Urinary bladder (tissue), 4 donors: ENCODE measurements around the gene EMILIN3. TPM values are rescaled to one million over a fixed set of nuclear protein-coding genes. Genes with fewer than 3 reads are reported as not detected.

ENCODE experiments used
- DNase-seq: peaks from one replicate; pipeline ENCODE4 v3.0.0-alpha.2; 2015; ENCODE audit errors: extremely low spot score
- H3K27ac ChIP-seq: one replicate; pipeline ENCODE4 v1.5.1; 2013; ENCODE audit warnings: low read depth, mild to moderate bottlenecking, moderate library complexity
- H3K36me3 ChIP-seq: one replicate; pipeline ENCODE4 v1.6.1; 2013; ENCODE audit warnings: mild to moderate bottlenecking, moderate library complexity; ENCODE audit not compliant: insufficient read depth
- H3K4me1 ChIP-seq: one replicate; pipeline ENCODE4 v1.6.1; 2013; ENCODE audit warnings: mild to moderate bottlenecking, moderate library complexity; ENCODE audit not compliant: insufficient read depth
- H3K4me3 ChIP-seq: one replicate; pipeline ENCODE4 v1.5.1; 2013; ENCODE audit warnings: low read depth, low read length
- WGBS: extraction: QIAGEN DNeasy Blood & Tissue Kit; methylation state at CpG from one replicate; pipeline ENCODE4 v1.1.7; 2013; 5-methylcytosine and 5-hydroxymethylcytosine counted together
- polyA plus RNA-seq: library from polyadenylated mRNA; stranded (reverse); fragments of 200-250 nt; gene quantifications from one replicate; pipeline ENCODE4 v1.2.3, GENCODE V29; 2013
- total RNA-seq: library from RNA; depleted of rRNA; stranded (reverse); fragments of >200 nt; gene quantifications from one replicate; pipeline ENCODE4 v1.2.3, GENCODE V29; 2014
- donor health status: healthy with polysubstance abuse.
- donor health status: healthy.

EMILIN3 gene
- total and polyA plus RNA-seq, 2 donors, result 2.1 to 4.1 TPM

- DNase-seq, result no peak
- H3K27ac ChIP-seq, result no peak overlapping the region
- no peaks in the 10 kb centered on the region for H3K4me1 ChIP-seq
- no peak overlapping the region for H3K4me3 ChIP-seq
- H3K36me3 ChIP-seq, result no peaks in the 10 kb centered on the region
- 70% methylated on average over 12 of the region's 12 CpGs for WGBS
These were observed 14.1 kb upstream of the EMILIN3 start for GRCh38 chr20:41380551-41381193.

- H3K4me3 ChIP-seq, result no peak overlapping the region
- DNase-seq, result no peak
- H3K27ac ChIP-seq, result no peak overlapping the region
- H3K4me1 ChIP-seq, result no peaks in the 10 kb centered on the region
- no peaks in the 10 kb centered on the region for H3K36me3 ChIP-seq
- WGBS, result 85% methylated on average over 2 of the region's 2 CpGs
These were observed 12.9 kb upstream of the EMILIN3 start for GRCh38 chr20:41379551-41379950.

- no peak for DNase-seq
- Histone ChIP-seq H3K4me1 (no peaks in the 10 kb centered on the region), H3K27ac (no peak overlapping the region), H3K36me3 (no peaks in the 10 kb centered on the region), H3K4me3 (no peak overlapping the region)
- WGBS, result 62% methylated on average over 6 of the region's 6 CpGs
These were observed 10.7 kb upstream of the EMILIN3 start for GRCh38 chr20:41377275-41377674.

- no peak for DNase-seq
- 96% methylated on average over 5 of the region's 5 CpGs for WGBS
- Histone ChIP-seq H3K4me1 (no peaks in the 10 kb centered on the region), H3K36me3 (no peaks in the 10 kb centered on the region), H3K4me3 (no peak overlapping the region), H3K27ac (no peak overlapping the region)
These were observed 9.7 kb upstream of the EMILIN3 start for GRCh38 chr20:41376349-41376748.

- 79% methylated on average over 9 of the region's 9 CpGs for WGBS
- H3K27ac ChIP-seq, result no peak overlapping the region
- no peaks in the 10 kb centered on the region for H3K36me3 ChIP-seq
- H3K4me3 ChIP-seq, result no peak overlapping the region
- H3K4me1 ChIP-seq, result no peaks in the 10 kb centered on the region
- no peak for DNase-seq
These were observed 9.2 kb upstream of the EMILIN3 start for GRCh38 chr20:41375846-41376245.

GRCh38 chr20:41373931-41374920 lies 7.6 kb upstream of the EMILIN3 start:
- no peaks in the 10 kb centered on the region for H3K36me3 ChIP-seq
- WGBS, result 83% methylated on average over 9 of the region's 9 CpGs
- H3K4me1 ChIP-seq, result no peaks in the 10 kb centered on the region
- DNase-seq, result no peak
- no peak overlapping the region for H3K27ac ChIP-seq
- H3K4me3 ChIP-seq, result no peak overlapping the region

GRCh38 chr20:41373251-41373783 lies 6.7 kb upstream of the EMILIN3 start:
- DNase-seq, result no peak
- Histone ChIP-seq H3K4me3 (no peak overlapping the region), H3K4me1 (no peaks in the 10 kb centered on the region), H3K36me3 (no peaks in the 10 kb centered on the region), H3K27ac (no peak overlapping the region)
- WGBS, result 75% methylated on average over 11 of the region's 11 CpGs

- DNase-seq, result no peak
- Histone ChIP-seq H3K27ac (no peak overlapping the region), H3K36me3 (no peaks in the 10 kb centered on the region), H3K4me1 (no peaks in the 10 kb centered on the region), H3K4me3 (no peak overlapping the region)
- 92% methylated on average over 4 of the region's 4 CpGs for WGBS
These were observed 4.8 kb upstream of the EMILIN3 start for GRCh38 chr20:41371371-41371770.

GRCh38 chr20:41370176-41370575 lies 3.6 kb upstream of the EMILIN3 start:
- no peak overlapping the region for H3K4me3 ChIP-seq
- no peak for DNase-seq
- WGBS, result 89% methylated on average over 5 of the region's 5 CpGs
- no peaks in the 10 kb centered on the region for H3K4me1 ChIP-seq
- no peak overlapping the region for H3K27ac ChIP-seq
- H3K36me3 ChIP-seq, result no peaks in the 10 kb centered on the region

- WGBS, result 67% methylated on average over 2 of the region's 2 CpGs
- Histone ChIP-seq H3K36me3 (no peaks in the 10 kb centered on the region), H3K27ac (no peak overlapping the region), H3K4me3 (no peak overlapping the region), H3K4me1 (no peaks in the 10 kb centered on the region)
- no peak for DNase-seq
These were observed 3.1 kb upstream of the EMILIN3 start for GRCh38 chr20:41369673-41370072.

GRCh38 chr20:41367956-41368355 lies 1.3 kb upstream of the EMILIN3 start:
- no peak for DNase-seq
- Histone ChIP-seq H3K36me3 (no peaks in the 10 kb centered on the region), H3K27ac (no peak overlapping the region), H3K4me3 (no peak overlapping the region), H3K4me1 (no peaks in the 10 kb centered on the region)
- WGBS, result 95% methylated on average over 3 of the region's 3 CpGs

GRCh38 chr20:41367393-41367695 lies 726 bp upstream of the EMILIN3 start:
- H3K4me1 ChIP-seq, result no peaks in the 10 kb centered on the region
- H3K36me3 ChIP-seq, result no peaks in the 10 kb centered on the region
- no peak overlapping the region for H3K4me3 ChIP-seq
- no peak overlapping the region for H3K27ac ChIP-seq
- 84% methylated on average over 13 of the region's 13 CpGs for WGBS
- DNase-seq, result no peak

- Histone ChIP-seq H3K4me1 (no peaks in the 10 kb centered on the region), H3K27ac (no peak overlapping the region), H3K36me3 (no peaks in the 10 kb centered on the region), H3K4me3 (peak overlapping the region; percentile 44)
- 5% methylated on average over 76 of the region's 76 CpGs for WGBS
- no peak for DNase-seq
These were observed 657 bp downstream of the EMILIN3 start for GRCh38 chr20:41365777-41366545.
